Measurements from ENCODE around the gene TMSB10.
"Not testable (repeated sequence)": the region's sequence is repeated elsewhere in the genome, so short reads cannot be mapped to it uniquely, and the experiment has no call there.

TMSB10 gene

GRCh38 chr2:84905181-84906107 lies at the start of gene TMSB10:
Gene TMSB10 (plus strand): TSS chr2:84905656.
- DNase-seq = peak; percentile 28

- DNase-seq = no peak
Measured at GRCh38 chr2:84855731-84856130, 49.7 kb upstream of the TMSB10 start.

GRCh38 chr2:84856787-84857186 lies 48.7 kb upstream of the TMSB10 start:
- no peak for DNase-seq

- DNase-seq = no peak
Measured at GRCh38 chr2:84857566-84857965, 47.9 kb upstream of the TMSB10 start.

- DNase-seq = no peak
Measured at GRCh38 chr2:84858123-84858522, 47.3 kb upstream of the TMSB10 start.

- DNase-seq = no peak
Measured at GRCh38 chr2:84858937-84859336, 46.5 kb upstream of the TMSB10 start.

GRCh38 chr2:84861539-84861938 lies 43.9 kb upstream of the TMSB10 start:
- DNase-seq = no peak

- DNase-seq = no peak
Measured at GRCh38 chr2:84862006-84862405, 43.5 kb upstream of the TMSB10 start.

- no peak for DNase-seq
Measured at GRCh38 chr2:84865181-84865783, 40.2 kb upstream of the TMSB10 start.

- no peak for DNase-seq
Measured at GRCh38 chr2:84866122-84866521, 39.3 kb upstream of the TMSB10 start.

GRCh38 chr2:84868327-84868726 lies 37.1 kb upstream of the TMSB10 start:
- DNase-seq = not testable (repeated sequence)

GRCh38 chr2:84870306-84870705 lies 35.1 kb upstream of the TMSB10 start:
- DNase-seq = no peak

GRCh38 chr2:84872691-84873090 lies 32.8 kb upstream of the TMSB10 start:
- DNase-seq = not testable (repeated sequence)

GRCh38 chr2:84873350-84873749 lies 32.1 kb upstream of the TMSB10 start:
- no peak for DNase-seq

- DNase-seq = no peak
Measured at GRCh38 chr2:84874381-84875212, 30.9 kb upstream of the TMSB10 start.

GRCh38 chr2:84875213-84875560 lies 30.3 kb upstream of the TMSB10 start:
- no peak for DNase-seq

- not testable (repeated sequence) for DNase-seq
Measured at GRCh38 chr2:84875619-84876018, 29.8 kb upstream of the TMSB10 start.

GRCh38 chr2:84876369-84876768 lies 29.1 kb upstream of the TMSB10 start:
- DNase-seq = no peak

- no peak for DNase-seq
Measured at GRCh38 chr2:84878459-84878858, 27.0 kb upstream of the TMSB10 start.

- DNase-seq = no peak
Measured at GRCh38 chr2:84878896-84879583, 26.4 kb upstream of the TMSB10 start.

- DNase-seq = no peak
Measured at GRCh38 chr2:84879584-84880394, 25.7 kb upstream of the TMSB10 start.

GRCh38 chr2:84880395-84880644 lies 25.1 kb upstream of the TMSB10 start:
- DNase-seq = no peak

All from NCI-H748 treated with DMSO at 0.1 percent for 48 hours (cell line).